NT2/D1 (cell line): ENCODE results near the gene CBLB.

Experiments
- YY1 ChIP-seq: IDR thresholded peaks from 2 replicates; pipeline ENCODE4 v1.6.1; 2011; ENCODE audit not compliant: insufficient read length, insufficient read depth
- ZNF274 ChIP-seq: IDR thresholded peaks from 2 replicates; pipeline ENCODE4 v1.6.1; 2011; ENCODE audit warnings: mild to moderate bottlenecking, low read depth, low read length

DNA sequence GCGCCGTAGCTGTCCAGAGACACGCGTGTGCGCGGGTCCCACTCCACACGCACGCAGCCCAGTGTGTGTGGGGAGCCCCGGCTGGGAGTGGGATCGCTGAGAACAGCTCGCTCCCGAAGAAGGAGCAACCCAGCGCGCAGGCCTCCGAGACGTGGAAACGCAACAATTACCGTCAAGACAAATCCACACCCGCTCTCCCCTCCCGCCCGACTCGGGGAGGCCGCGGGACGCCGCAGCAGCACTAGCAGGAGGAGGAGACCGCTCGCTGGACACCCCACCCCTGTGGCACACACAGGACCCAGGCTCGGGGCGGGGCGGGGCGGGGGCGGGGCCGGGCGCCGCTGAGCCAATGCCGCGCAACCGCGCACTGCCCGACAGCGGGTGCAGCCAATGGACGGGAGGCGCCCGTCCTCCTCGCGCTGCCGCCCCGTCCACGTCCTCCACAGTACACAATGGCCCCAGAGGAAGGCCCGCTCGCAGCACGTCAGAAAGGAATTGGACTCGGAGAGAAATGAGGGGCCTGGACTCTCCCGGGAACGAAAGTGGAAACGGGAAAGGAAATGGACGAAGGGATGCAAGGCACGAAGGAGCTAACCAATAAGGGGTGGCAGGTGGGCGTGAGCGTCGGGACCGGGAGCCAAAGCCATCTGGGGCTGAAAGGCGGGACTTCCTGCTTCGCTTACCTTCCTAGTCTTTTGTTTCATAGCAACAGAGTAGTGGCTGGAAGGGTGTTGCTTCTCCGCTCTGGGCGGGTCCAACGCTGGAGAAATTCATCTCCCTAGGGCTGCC lies at the start of gene CBLB:
- TF ChIP-seq ZNF274 (no peak), YY1 (no peak)
